MCF 10A (cell line): ENCODE measurements around the gene PPHLN1. TPM values are rescaled to one million over a fixed set of nuclear protein-coding genes. Genes with fewer than 3 reads are reported as not detected.
A peak's percentile ranks its signal among the peaks of the same experiment; 100 is the strongest.

Source experiments
- BruUV-seq: library from RNA; stranded (reverse); fragments of 400-500 nt; replicated peaks from 2 replicates; lab custom pipeline; 2021; lab: Mats Ljungman, UMichigan
- CTCF ChIA-PET: fragments of 300-600 bp; sonication (Branson Sonifier 250); formaldehyde crosslinking; extraction: SDS; loops from one replicate; lab custom pipeline; 2021; ENCODE audit warnings: antibody characterized with exemption, inconsistent platforms; lab: Yijun Ruan, JAX
- POLR2A ChIA-PET: fragments of 300-600, 350-650 bp; sonication (Branson Sonifier 250); formaldehyde crosslinking; extraction: SDS; loops from one replicate; lab custom pipeline; 2020; ENCODE audit warnings: antibody characterized with exemption, inconsistent platforms; lab: Yijun Ruan, JAX
- DNase-seq: peaks from one replicate; pipeline ENCODE4 v3.0.0-alpha.2; 2018; ENCODE audit not compliant: unreplicated experiment
- H3K27ac Mint-ChIP-seq: one replicate; pipeline ENCODE4 v1.8.0; 2022; ENCODE audit warnings: mild to moderate bottlenecking, low read depth, mixed read lengths; ENCODE audit not compliant: unreplicated experiment
- H3K27me3 Mint-ChIP-seq: one replicate; pipeline ENCODE4 v1.8.0; 2022; ENCODE audit warnings: mixed read lengths; ENCODE audit not compliant: insufficient read depth, unreplicated experiment
- H3K36me3 Mint-ChIP-seq: one replicate; pipeline ENCODE4 v1.8.0; 2022; ENCODE audit warnings: mild to moderate bottlenecking, moderate library complexity, mixed read lengths; ENCODE audit not compliant: insufficient read depth, unreplicated experiment
- H3K4me1 Mint-ChIP-seq: one replicate; pipeline ENCODE4 v1.8.0; 2022; ENCODE audit warnings: mixed read lengths; ENCODE audit not compliant: insufficient read depth, unreplicated experiment
- H3K4me3 Mint-ChIP-seq: one replicate; pipeline ENCODE4 v1.8.0; 2022; ENCODE audit warnings: mild to moderate bottlenecking, moderate library complexity, mixed read lengths; ENCODE audit not compliant: unreplicated experiment
- H3K9me3 Mint-ChIP-seq: one replicate; pipeline ENCODE4 v1.8.0; 2022; ENCODE audit warnings: mixed read lengths; ENCODE audit not compliant: unreplicated experiment
- CTCF ChIP-seq: fragments of 200-600 bp; IDR thresholded peaks from one replicate; pipeline ENCODE4 v1.8.0; 2022; ENCODE audit warnings: antibody characterized with exemption, mild to moderate bottlenecking; ENCODE audit not compliant: unreplicated experiment
- intact Hi-C: fragments of 100-400 bp; cut with micrococcal nuclease; formaldehyde crosslinking; loops from 2 replicates; pipeline ENCODE4 v1.14.1; 2022
- total RNA-seq: library from RNA; stranded (reverse); gene quantifications from 2 replicates; pipeline ENCODE4 v1.2.3, GENCODE V29; 2022

PPHLN1 gene
- total RNA-seq, 1 experiment from 2014 or later = 54.5 TPM

GRCh38 chr12:42473561-42473960 is 147.6 kb downstream of the PPHLN1 start:
- BruUV-seq = no TSS peak
- Mint-ChIP-seq H3K4me1 (peaks cover 11% of the 10 kb centered on the region), H3K4me3 (no peak overlapping the region), H3K27me3 (no peaks in the 10 kb centered on the region), H3K27ac (no peak overlapping the region), H3K9me3 (no peaks in the 10 kb centered on the region), H3K36me3 (peaks cover 26% of the 10 kb centered on the region)
- intact Hi-C loops = no loop called here
- DNase-seq = no peak
- ChIA-PET POLR2A (interaction anchor here (0.6 to 0.7 kb wide), 2 partner anchors 224 to 670 kb away, joined by 3 read pairs; no protein-coding TSS in a partner anchor), CTCF (interaction anchor here (0.6 to 7.6 kb wide), 7 partner anchors 9 to 474 kb away, joined by 3 to 36 read pairs (median 3); no protein-coding TSS in a partner anchor)
- TF ChIP-seq CTCF = no peak

DNA sequence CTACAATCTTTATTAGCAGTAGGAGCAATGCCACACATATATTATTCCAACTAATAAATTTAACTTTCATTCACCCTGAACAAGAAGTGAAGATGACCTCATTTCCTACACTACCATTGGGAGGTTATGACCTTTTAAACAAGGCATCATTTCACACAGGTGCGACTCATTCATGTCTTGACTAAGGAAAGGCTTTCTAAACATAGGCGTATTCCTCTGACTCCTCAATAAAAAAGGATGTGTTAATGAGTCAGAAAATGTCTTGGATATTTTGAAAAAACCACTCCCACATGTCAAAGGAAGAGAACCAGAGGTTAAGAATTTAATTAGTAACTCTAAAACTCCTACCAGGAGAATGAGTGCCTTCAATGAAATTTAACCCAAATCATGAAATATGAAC is 148.4 kb downstream of the PPHLN1 start:
- Mint-ChIP-seq H3K4me3 (no peak overlapping the region), H3K4me1 (peaks cover 11% of the 10 kb centered on the region), H3K27ac (no peak overlapping the region), H3K9me3 (no peaks in the 10 kb centered on the region), H3K36me3 (peaks cover 17% of the 10 kb centered on the region), H3K27me3 (no peaks in the 10 kb centered on the region)
- ChIA-PET POLR2A (interaction anchor here (0.6 to 0.7 kb wide), 2 partner anchors 223 to 670 kb away, joined by 3 read pairs; no protein-coding TSS in a partner anchor), CTCF (interaction anchor here (0.7 to 7.6 kb wide), 5 partner anchors 8 to 473 kb away, joined by 3 to 36 read pairs (median 4); no protein-coding TSS in a partner anchor)
- TF ChIP-seq CTCF = no peak
- BruUV-seq = no TSS peak
- DNase-seq = peak; percentile 57
- intact Hi-C loops = no loop called here

- TF ChIP-seq CTCF = no peak
- Mint-ChIP-seq H3K27me3 (no peaks in the 10 kb centered on the region), H3K9me3 (no peaks in the 10 kb centered on the region), H3K36me3 (peaks cover 10% of the 10 kb centered on the region), H3K4me1 (peaks cover 11% of the 10 kb centered on the region), H3K27ac (no peak overlapping the region), H3K4me3 (no peak overlapping the region)
- BruUV-seq = no TSS peak
- POLR2A ChIA-PET = interaction anchor here (1.0 kb wide), 1 partner anchor 12 kb away, joined by 3 read pairs; no protein-coding TSS in a partner anchor
- intact Hi-C loops = no loop called here
- CTCF ChIA-PET = interaction anchor here (1.2 to 1.8 kb wide), 3 partner anchors 10 to 806 kb away, joined by 5 to 7 read pairs (median 5); no protein-coding TSS in a partner anchor
- DNase-seq = no peak
These were observed 149.1 kb downstream of the PPHLN1 start for GRCh38 chr12:42475106-42475505.

- no peak overlapping the region for H3K4me3 Mint-ChIP-seq
- DNase-seq = no peak
- no peaks in the 10 kb centered on the region for H3K27me3 Mint-ChIP-seq
- H3K27ac Mint-ChIP-seq = no peak overlapping the region
- H3K4me1 Mint-ChIP-seq = peaks cover 19% of the 10 kb centered on the region
- POLR2A ChIA-PET = interaction anchor here (0.7 kb wide), 1 partner anchor 803 kb away, joined by 3 read pairs; no protein-coding TSS in a partner anchor
- CTCF ChIA-PET = interaction anchor here (0.6 to 2.0 kb wide), 3 partner anchors 91 to 1018 kb away, joined by 3 to 10 read pairs (median 5); no protein-coding TSS in a partner anchor
- H3K36me3 Mint-ChIP-seq = peaks cover 4% of the 10 kb centered on the region
- BruUV-seq = no TSS peak
- TF ChIP-seq CTCF = no peak
- intact Hi-C loops = no loop called here
- H3K9me3 Mint-ChIP-seq = no peaks in the 10 kb centered on the region
These were observed 152.0 kb downstream of the PPHLN1 start for GRCh38 chr12:42477941-42478340.
